CD4-positive, alpha-beta memory T cell (primary cell): Measurements from ENCODE around the gene TNNI3K. TPM values are rescaled to one million over a fixed set of nuclear protein-coding genes. Genes with fewer than 3 reads are reported as not detected.

ENCODE experiments used
- CTCF ChIA-PET: fragments of 350-600 bp; sonication (Branson Sonifier 250); formaldehyde crosslinking; loops from one replicate; lab custom pipeline; 2021; ENCODE audit warnings: inconsistent platforms; ENCODE audit not compliant: partially characterized antibody; lab: Charles Lee
- POLR2A ChIA-PET: fragments of 350-600 bp; sonication (Branson Sonifier 250); formaldehyde crosslinking; loops from one replicate; lab custom pipeline; 2021; ENCODE audit not compliant: partially characterized antibody; lab: Charles Lee
- DNase-seq, 5 donors: peaks; one replicate each; pipeline versions ENCODE4 v3.0.0 to v3.0.0-alpha.2; 2020 to 2022; ENCODE audit warnings: mixed read lengths in 1 of 5
- H3K27ac ChIP-seq: one replicate; pipeline ENCODE4 v1.7.0; 2013; ENCODE audit warnings: low read depth, low read length
- H3K27me3 ChIP-seq: 2 replicates; pipeline ENCODE4 v1.7.0; 2013; ENCODE audit warnings: mild to moderate bottlenecking, low read length, moderate library complexity; ENCODE audit not compliant: insufficient read depth
- H3K36me3 ChIP-seq: 2 replicates; pipeline ENCODE4 v1.7.0; 2013; ENCODE audit warnings: mild to moderate bottlenecking, low read length, moderate library complexity; ENCODE audit not compliant: insufficient read depth
- H3K4me1 ChIP-seq: 2 replicates; pipeline ENCODE4 v1.7.0; 2013; ENCODE audit warnings: mild to moderate bottlenecking, low read length, moderate library complexity; ENCODE audit not compliant: insufficient read depth
- H3K4me3 ChIP-seq, 2 donors: one replicate each; pipeline ENCODE4 v1.7.0; 2013; ENCODE audit warnings: low read length in 2 of 2, mild to moderate bottlenecking in 1 of 2
- H3K9me3 ChIP-seq, 2 donors: one replicate each; pipeline ENCODE4 v1.7.0; 2013; ENCODE audit warnings: low read length in 2 of 2, control low read depth in 1 of 2; ENCODE audit not compliant: control insufficient read depth in 1 of 2
- H3K27ac Mint-ChIP-seq, 7 donors: one replicate each; pipeline ENCODE4 v1.8.0; 2020 to 2021; ENCODE audit warnings: mixed read lengths in 7 of 7, mild to moderate bottlenecking in 6 of 7, inconsistent platforms in 3 of 7, moderate library complexity in 3 of 7
- H3K27me3 Mint-ChIP-seq, 2 donors: one replicate each; pipeline ENCODE4 v1.8.0; 2020 to 2021; ENCODE audit warnings: mixed read lengths in 2 of 2
- H3K36me3 Mint-ChIP-seq, 2 donors: one replicate each; pipeline ENCODE4 v1.8.0; 2020 to 2021; ENCODE audit warnings: mixed read lengths in 2 of 2, inconsistent platforms in 1 of 2, mild to moderate bottlenecking in 1 of 2
- H3K4me1 Mint-ChIP-seq, 4 donors: one replicate each; pipeline ENCODE4 v1.8.0; 2020 to 2021; ENCODE audit warnings: mixed read lengths in 4 of 4, mild to moderate bottlenecking in 1 of 4
- H3K4me3 Mint-ChIP-seq, 8 donors: one replicate each; pipeline ENCODE4 v1.8.0; 2020 to 2021; ENCODE audit warnings: mixed read lengths in 8 of 8, mild to moderate bottlenecking in 7 of 8, moderate library complexity in 6 of 8, inconsistent platforms in 3 of 8
- H3K9me3 Mint-ChIP-seq, 8 donors: one replicate each; pipeline ENCODE4 v1.8.0; 2020 to 2021; ENCODE audit warnings: mixed read lengths in 8 of 8, mild to moderate bottlenecking in 5 of 8, inconsistent platforms in 3 of 8, moderate library complexity in 1 of 8
- intact Hi-C: fragments of 100-400 bp; cut with micrococcal nuclease; formaldehyde crosslinking; loops from one replicate; pipeline ENCODE4 v1.15.1; 2023
- polyA plus RNA-seq, 2 donors: library from polyadenylated mRNA; unstranded; fragments of 300-500 nt; fragmentation: Illumina TruSeq; gene quantifications; one replicate each; pipeline ENCODE4 v1.2.3, GENCODE V29; 2021
- total RNA-seq, 2 experiments: library from RNA; stranded (reverse); gene quantifications; one replicate each; pipeline ENCODE4 v1.2.3, GENCODE V29; 2021

The TNNI3K gene
- total and polyA plus RNA-seq, 4 experiments from 2014 or later: 0.54 TPM; not detected in 3

DNA sequence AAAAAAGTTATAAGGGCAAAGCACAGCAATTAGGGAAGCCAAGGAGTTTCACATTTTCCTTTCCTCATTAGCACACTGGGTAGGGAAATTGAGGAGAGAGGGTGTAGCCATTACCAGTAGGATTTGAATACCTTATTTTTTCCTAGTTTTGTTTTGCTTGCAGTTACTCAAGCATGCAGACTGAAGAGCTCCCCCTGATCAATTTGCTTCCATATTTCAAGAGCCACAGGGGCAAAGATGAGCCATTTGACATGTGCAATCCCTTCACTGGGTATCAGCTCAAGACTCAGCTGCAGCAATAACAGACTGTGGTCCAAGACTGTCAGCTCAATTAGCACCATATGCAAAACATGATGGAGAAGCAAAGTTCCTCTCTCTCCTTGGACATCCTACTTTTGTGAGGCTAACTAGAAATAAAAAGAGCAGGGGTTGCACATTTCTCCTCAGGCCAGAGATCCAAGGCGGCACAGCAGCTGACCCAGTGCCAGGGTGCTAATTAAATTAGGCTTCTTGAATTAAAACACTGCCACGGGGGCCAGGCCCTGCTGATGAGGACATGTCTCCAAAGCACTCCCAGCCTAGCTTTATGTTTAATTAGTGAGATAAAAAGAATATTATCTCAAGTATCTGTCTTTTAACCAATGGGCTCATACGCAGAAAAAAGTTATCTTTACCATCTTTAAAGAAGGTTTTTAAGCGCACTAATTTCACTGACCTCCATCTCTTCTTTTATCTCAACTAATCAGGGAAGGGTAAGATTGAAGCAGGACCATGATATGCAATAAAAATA, 314.0 kb downstream of the TNNI3K start:
- Histone ChIP-seq H3K27ac (no peak overlapping the region), H3K4me1 (no peaks in the 10 kb centered on the region), H3K9me3 (no peaks in the 10 kb centered on the region), H3K36me3 (no peaks in the 10 kb centered on the region), H3K27me3 (no peaks in the 10 kb centered on the region), H3K4me3 (no peak overlapping the region)
- intact Hi-C loops: no loop called here
- Mint-ChIP-seq H3K4me1 (no peaks in the 10 kb centered on the region), H3K27ac (no peak overlapping the region), H3K4me3 (no peak overlapping the region), H3K36me3 (no peaks in the 10 kb centered on the region), H3K9me3 (peaks cover 0 to 7% (median 0%) of the 10 kb centered on the region in 8 donors), H3K27me3 (peaks cover 4 to 10% of the 10 kb centered on the region in 2 donors)
- ChIA-PET POLR2A (no interaction called here), CTCF (no interaction called here)
- no peak for DNase-seq

DNA sequence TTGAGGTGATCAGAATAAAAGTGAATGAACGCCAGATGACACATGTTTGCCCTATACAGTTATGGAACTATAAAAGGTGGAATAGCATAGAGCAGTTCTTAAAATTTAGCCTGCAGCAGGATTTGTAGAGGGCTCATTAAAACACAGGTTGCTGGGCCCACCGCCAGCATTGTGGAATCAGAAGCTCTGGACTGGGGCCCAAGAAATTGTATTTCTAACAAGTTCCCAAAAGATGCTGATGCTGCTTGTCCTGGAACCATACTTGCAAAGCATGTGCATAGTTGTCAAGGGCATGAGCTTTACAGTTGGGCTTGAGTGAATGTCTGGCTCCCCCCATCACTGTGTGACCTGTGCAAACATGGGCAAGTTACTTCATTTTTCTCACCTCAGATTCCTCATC, 314.7 kb downstream of the TNNI3K start:
- Mint-ChIP-seq H3K27me3 (peaks cover 5 to 10% of the 10 kb centered on the region in 2 donors), H3K36me3 (no peaks in the 10 kb centered on the region), H3K27ac (no peak overlapping the region), H3K4me3 (no peak overlapping the region), H3K4me1 (no peaks in the 10 kb centered on the region), H3K9me3 (peaks cover 0 to 7% (median 0%) of the 10 kb centered on the region in 8 donors)
- no peaks in the 10 kb centered on the region for H3K27me3 ChIP-seq
- intact Hi-C loops: no loop called here
- no peak overlapping the region for H3K27ac ChIP-seq
- H3K36me3 ChIP-seq: no peaks in the 10 kb centered on the region
- ChIA-PET CTCF (no interaction called here), POLR2A (no interaction called here)
- no peaks in the 10 kb centered on the region for H3K9me3 ChIP-seq
- no peak for DNase-seq
- no peaks in the 10 kb centered on the region for H3K4me1 ChIP-seq
- H3K4me3 ChIP-seq: no peak overlapping the region

DNA sequence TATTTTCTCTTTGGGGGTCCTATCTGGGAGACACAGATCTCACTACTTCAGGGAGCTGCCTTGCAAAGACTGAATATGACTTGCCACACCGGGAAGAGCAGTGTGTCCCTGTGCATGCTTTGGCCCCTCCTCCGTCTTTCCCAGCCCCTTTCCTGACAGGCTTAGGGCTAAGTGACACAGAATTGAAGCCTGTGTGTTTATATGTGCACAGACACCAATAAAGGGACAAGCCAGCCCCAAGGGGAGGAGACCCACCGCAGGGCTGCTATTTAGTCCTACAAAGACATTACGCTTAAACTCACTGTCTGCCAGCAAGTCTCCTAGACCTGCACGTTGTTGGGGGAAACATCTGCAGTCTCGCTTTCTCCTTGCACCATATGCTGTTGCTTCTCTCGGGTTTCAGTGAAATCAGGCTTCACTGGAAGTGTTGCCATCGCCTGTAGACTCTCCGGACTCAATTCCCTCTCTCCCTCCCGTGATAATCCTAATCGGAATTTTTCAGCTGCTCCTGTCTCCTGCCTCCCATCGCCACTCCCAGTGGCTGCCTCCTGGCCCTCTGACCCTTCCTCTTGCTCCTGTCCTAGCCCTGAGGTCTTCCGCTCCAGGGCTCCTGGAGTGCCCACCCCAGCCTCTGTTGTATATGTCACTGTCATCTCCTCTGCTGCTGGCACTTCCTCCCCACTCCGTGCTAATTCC, 335.8 kb downstream of the TNNI3K start:
- peaks cover 0 to 2% of the 10 kb centered on the region in 2 donors for H3K27me3 Mint-ChIP-seq
- no peak overlapping the region for H3K4me3 Mint-ChIP-seq
- POLR2A ChIA-PET: no interaction called here
- no peaks in the 10 kb centered on the region for H3K9me3 ChIP-seq
- no peak for DNase-seq
- H3K36me3 Mint-ChIP-seq: no peaks in the 10 kb centered on the region
- no peaks in the 10 kb centered on the region for H3K4me1 ChIP-seq
- no peaks in the 10 kb centered on the region for H3K4me1 Mint-ChIP-seq
- H3K27ac ChIP-seq: no peak overlapping the region
- no peaks in the 10 kb centered on the region for H3K9me3 Mint-ChIP-seq
- CTCF ChIA-PET: no interaction called here
- no peak overlapping the region for H3K4me3 ChIP-seq
- intact Hi-C loops: no loop called here
- H3K36me3 ChIP-seq: no peaks in the 10 kb centered on the region
- no peak overlapping the region for H3K27ac Mint-ChIP-seq
- peaks cover 4% of the 10 kb centered on the region for H3K27me3 ChIP-seq

DNA sequence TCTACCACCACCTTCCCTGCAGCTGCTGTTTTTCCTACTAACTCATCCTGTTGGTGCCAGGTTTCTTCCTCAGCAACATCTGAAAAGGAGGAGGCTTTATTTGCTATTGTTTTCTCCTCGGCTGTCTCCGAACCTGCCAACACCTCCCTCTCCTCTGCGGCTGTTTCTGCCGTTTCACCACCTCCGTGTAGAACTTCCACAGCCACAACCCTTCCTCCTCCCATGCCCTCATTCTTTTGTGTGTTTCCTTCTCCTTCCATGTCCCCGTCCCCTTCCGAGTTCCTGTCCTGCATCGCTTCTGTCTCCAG, 336.3 kb downstream of the TNNI3K start:
- no peak overlapping the region for H3K4me3 Mint-ChIP-seq
- H3K27ac ChIP-seq: no peak overlapping the region
- CTCF ChIA-PET: no interaction called here
- no peaks in the 10 kb centered on the region for H3K4me1 ChIP-seq
- peaks cover 4% of the 10 kb centered on the region for H3K27me3 ChIP-seq
- H3K9me3 ChIP-seq: no peaks in the 10 kb centered on the region
- no peaks in the 10 kb centered on the region for H3K36me3 Mint-ChIP-seq
- H3K4me1 Mint-ChIP-seq: no peaks in the 10 kb centered on the region
- POLR2A ChIA-PET: no interaction called here
- H3K9me3 Mint-ChIP-seq: no peaks in the 10 kb centered on the region
- intact Hi-C loops: no loop called here
- no peaks in the 10 kb centered on the region for H3K36me3 ChIP-seq
- H3K4me3 ChIP-seq: no peak overlapping the region
- no peak for DNase-seq
- H3K27me3 Mint-ChIP-seq: peaks cover 0 to 2% of the 10 kb centered on the region in 2 donors
- H3K27ac Mint-ChIP-seq: no peak overlapping the region

DNA sequence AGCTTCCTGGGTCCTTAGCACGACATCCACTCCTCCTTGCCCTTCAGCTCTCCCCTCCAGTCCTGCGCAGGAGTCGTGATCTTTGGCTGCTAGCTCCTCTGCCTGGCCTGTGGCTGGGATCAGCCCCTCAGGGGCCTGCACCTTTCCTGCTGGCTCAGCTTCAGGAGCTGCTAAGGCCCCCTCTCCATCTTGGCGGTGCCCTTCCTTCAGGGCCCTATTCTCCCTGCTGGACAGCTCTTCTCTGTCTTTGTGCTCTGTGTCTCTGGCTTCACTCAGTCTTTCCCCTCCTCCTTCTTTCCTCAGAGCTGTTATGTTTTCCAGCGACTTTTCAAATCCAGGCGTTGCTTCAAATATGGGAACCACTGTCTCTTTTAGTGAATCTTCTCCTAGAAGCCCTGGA, 336.7 kb downstream of the TNNI3K start:
- Mint-ChIP-seq H3K27ac (no peak overlapping the region), H3K4me1 (no peaks in the 10 kb centered on the region), H3K27me3 (peaks cover 0 to 2% of the 10 kb centered on the region in 2 donors), H3K9me3 (no peaks in the 10 kb centered on the region), H3K4me3 (no peak overlapping the region), H3K36me3 (no peaks in the 10 kb centered on the region)
- Histone ChIP-seq H3K9me3 (no peaks in the 10 kb centered on the region), H3K27ac (no peak overlapping the region), H3K27me3 (peaks cover 4% of the 10 kb centered on the region), H3K4me1 (no peaks in the 10 kb centered on the region), H3K36me3 (no peaks in the 10 kb centered on the region), H3K4me3 (no peak overlapping the region)
- intact Hi-C loops: no loop called here
- no peak for DNase-seq
- POLR2A ChIA-PET: no interaction called here
- CTCF ChIA-PET: no interaction called here

DNA sequence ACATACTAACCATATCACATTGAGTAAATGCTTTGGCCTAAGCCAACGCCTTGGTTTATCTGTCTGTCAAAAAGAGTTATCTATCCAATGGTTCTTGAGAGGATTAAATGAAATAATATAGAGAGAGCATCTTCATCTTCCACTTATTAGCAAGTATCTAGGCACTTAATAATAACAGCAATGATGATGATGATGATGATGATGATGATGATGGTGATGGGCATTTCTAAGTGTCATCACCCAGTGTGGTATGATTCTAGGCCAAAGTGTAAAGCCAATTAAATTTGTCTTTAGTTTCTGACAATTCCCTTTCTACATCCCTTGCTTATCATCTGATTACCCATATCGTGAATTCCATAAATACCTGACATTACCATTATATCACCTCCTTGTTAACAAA, 342.9 kb downstream of the TNNI3K start:
- Mint-ChIP-seq H3K36me3 (no peaks in the 10 kb centered on the region), H3K4me3 (no peak overlapping the region), H3K27ac (no peak overlapping the region), H3K9me3 (peaks cover 0 to 3% (median 0%) of the 10 kb centered on the region in 8 donors), H3K4me1 (no peaks in the 10 kb centered on the region), H3K27me3 (no peaks in the 10 kb centered on the region)
- intact Hi-C loops: no loop called here
- H3K4me1 ChIP-seq: no peaks in the 10 kb centered on the region
- CTCF ChIA-PET: no interaction called here
- DNase-seq: no peak
- no peak overlapping the region for H3K27ac ChIP-seq
- H3K4me3 ChIP-seq: no peak overlapping the region
- POLR2A ChIA-PET: no interaction called here
- H3K36me3 ChIP-seq: no peaks in the 10 kb centered on the region
- no peaks in the 10 kb centered on the region for H3K9me3 ChIP-seq
- no peaks in the 10 kb centered on the region for H3K27me3 ChIP-seq

DNA sequence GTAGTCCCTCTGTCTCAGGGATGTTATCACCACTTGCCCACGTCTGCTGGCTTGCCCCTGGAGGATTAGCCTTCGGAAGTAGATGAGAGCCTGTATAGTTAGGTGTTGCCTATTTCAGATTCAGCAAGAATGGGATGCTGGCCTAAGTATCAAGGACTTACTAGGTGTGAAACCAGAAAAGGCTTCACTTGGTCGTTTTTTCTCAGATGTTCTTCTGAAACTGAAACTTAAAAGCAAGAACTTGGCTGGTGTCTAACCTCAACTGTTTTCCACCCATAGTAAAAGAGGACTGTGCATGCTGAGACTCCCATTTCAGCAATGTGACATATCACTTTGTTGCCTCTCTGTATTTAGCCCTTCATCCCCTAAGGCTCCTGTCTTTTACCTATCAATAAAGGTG, 344.2 kb downstream of the TNNI3K start:
- Histone ChIP-seq H3K27me3 (no peaks in the 10 kb centered on the region), H3K36me3 (no peaks in the 10 kb centered on the region), H3K27ac (no peak overlapping the region), H3K9me3 (no peaks in the 10 kb centered on the region), H3K4me1 (no peaks in the 10 kb centered on the region), H3K4me3 (no peak overlapping the region)
- H3K27me3 Mint-ChIP-seq: peaks cover 0 to 2% of the 10 kb centered on the region in 2 donors
- H3K27ac Mint-ChIP-seq: no peak overlapping the region
- no peaks in the 10 kb centered on the region for H3K36me3 Mint-ChIP-seq
- POLR2A ChIA-PET: no interaction called here
- H3K9me3 Mint-ChIP-seq: peaks cover 0 to 3% (median 0%) of the 10 kb centered on the region in 8 donors
- DNase-seq: no peak
- no peaks in the 10 kb centered on the region for H3K4me1 Mint-ChIP-seq
- intact Hi-C loops: no loop called here
- no peak overlapping the region for H3K4me3 Mint-ChIP-seq
- CTCF ChIA-PET: no interaction called here
